HCT116 (cell line): ENCODE results near the gene ITPR1. TPM values are rescaled to one million over a fixed set of nuclear protein-coding genes. Genes with fewer than 3 reads are reported as not detected.

Experiments
- ATAC-seq: fragments of 200-7000 bp; cut with Tn5 transposase; 2 replicates; pipeline ENCODE4 v1.9.1; 2020; ENCODE audit warnings: mild to moderate bottlenecking, moderate library complexity
- BruUV-seq: library from RNA; stranded (reverse); fragments of 400-500 nt; replicated peaks from 2 replicates; lab custom pipeline; 2021; lab: Mats Ljungman, UMichigan
- CTCF ChIA-PET: fragments of 300-600 bp; sonication (Branson Sonifier 250); formaldehyde crosslinking; loops from one replicate; lab custom pipeline; 2021; ENCODE audit warnings: antibody characterized with exemption; lab: Charles Lee
- POLR2A ChIA-PET: fragments of 300-600, 350-600 bp; sonication (Branson Sonifier 250); formaldehyde crosslinking; loops from one replicate; lab custom pipeline; 2021; ENCODE audit warnings: antibody characterized with exemption; lab: Charles Lee
- RAD21 ChIA-PET, 2 experiments: fragments of 300-600 bp; sonication (Branson Sonifier 250); formaldehyde crosslinking; loops; one replicate each; lab custom pipeline; 2023; ENCODE audit warnings: low total read pairs in 2 of 2; ENCODE audit not compliant: uncharacterized antibody in 2 of 2, unreplicated experiment in 2 of 2, low non-redundant PET in 1 of 2; lab: Charles Lee
- DNase-seq: peaks from one replicate; pipeline ENCODE4 v3.0.0-alpha.2; 2010; ENCODE audit warnings: low read depth, low spot score
- H2AFZ ChIP-seq: fragments of 200-600 bp; shearing (Covaris generic), sonication (generic); 2 replicates; pipeline ENCODE4 v1.6.1; 2017; ENCODE audit warnings: low read depth, mixed run types, mixed read lengths, antibody characterized with exemption, low read length; ENCODE audit not compliant: poor library complexity, severe bottlenecking
- H3K27ac ChIP-seq: 2 replicates; pipeline ENCODE4 v1.5.1; 2012; ENCODE audit warnings: low read depth, low read length
- H3K27me3 ChIP-seq: fragments of 200-600 bp; sonication (generic); 2 replicates; pipeline ENCODE4 v1.6.1; 2016; ENCODE audit warnings: mixed run types, low read length, mixed read lengths; ENCODE audit not compliant: insufficient read depth
- H3K36me3 ChIP-seq, 2 experiments: fragments of 200-500 bp in 1 of 2; fragments of 200-600 bp in 1 of 2; sonication (Bioruptor generic) in 1 of 2; sonication (generic) in 1 of 2; 2 replicates each; pipeline versions ENCODE4 v1.5.1 to v1.6.1; 2014 to 2016; ENCODE audit warnings: low read length in 2 of 2, inconsistent platforms in 1 of 2, mixed read lengths in 1 of 2, mixed run types in 1 of 2; ENCODE audit not compliant: insufficient read depth in 2 of 2, control insufficient read depth in 1 of 2
- H3K4me1 ChIP-seq, 2 experiments: fragments of 200-600 bp in 1 of 2; sonication (generic) in 1 of 2; 2 replicates each; pipeline versions ENCODE4 v1.5.1 to v1.6.1; 2012 to 2017; ENCODE audit warnings: low read length in 2 of 2, inconsistent platforms in 1 of 2, mild to moderate bottlenecking in 1 of 2, mixed read lengths in 1 of 2, mixed run types in 1 of 2, moderate library complexity in 1 of 2; ENCODE audit not compliant: insufficient read depth in 2 of 2, control insufficient read depth in 1 of 2
- H3K4me2 ChIP-seq: fragments of 200-600 bp; sonication (generic); 2 replicates; pipeline ENCODE4 v1.6.1; 2017; ENCODE audit warnings: mixed run types, low read length, mixed read lengths
- H3K4me3 ChIP-seq, 2 experiments: fragments of 200-600 bp in 1 of 2; sonication (generic) in 1 of 2; replicated peaks in 1 of 2; 2 replicates each; pipeline ENCODE4 v1.5.1; 2011 to 2016; ENCODE audit warnings: low read length in 2 of 2, control low read depth in 1 of 2, low read depth in 1 of 2, mild to moderate bottlenecking in 1 of 2, mixed read lengths in 1 of 2, mixed run types in 1 of 2
- H3K79me2 ChIP-seq: fragments of 200-600 bp; sonication (generic); 2 replicates; pipeline ENCODE4 v1.6.1; 2017; ENCODE audit warnings: mild to moderate bottlenecking, mixed run types, low read length, moderate library complexity, mixed read lengths; ENCODE audit not compliant: insufficient read depth
- H3K9ac ChIP-seq: fragments of 200-600 bp; sonication (generic); 2 replicates; pipeline ENCODE4 v1.6.1; 2016; ENCODE audit warnings: low read length, mixed read lengths
- H3K9me2 ChIP-seq: fragments of 200-600 bp; sonication (generic), shearing (Covaris generic); 2 replicates; pipeline ENCODE4 v1.6.1; 2017; ENCODE audit warnings: mixed run types, mild to moderate bottlenecking, moderate library complexity; ENCODE audit not compliant: insufficient read depth
- H3K9me3 ChIP-seq, 2 experiments: fragments of 200-500 bp in 1 of 2; fragments of 200-600 bp in 1 of 2; sonication (Bioruptor generic) in 1 of 2; sonication (generic) in 1 of 2; 2 replicates each; pipeline ENCODE4 v1.6.1; 2014 to 2017; ENCODE audit warnings: low read length in 2 of 2, mixed read lengths in 2 of 2, inconsistent platforms in 1 of 2, low read depth in 1 of 2, mild to moderate bottlenecking in 1 of 2, mixed run types in 1 of 2, moderate library complexity in 1 of 2; ENCODE audit not compliant: control insufficient read depth in 1 of 2, insufficient read depth in 1 of 2
- H4K20me1 ChIP-seq: fragments of 200-600 bp; sonication (generic), shearing (Covaris generic); 2 replicates; pipeline ENCODE4 v1.6.1; 2017; ENCODE audit warnings: mixed run types, mild to moderate bottlenecking, moderate library complexity; ENCODE audit not compliant: insufficient read depth
- CBX3 ChIP-seq: IDR thresholded peaks from 2 replicates; pipeline ENCODE4 v1.6.1; 2012; ENCODE audit warnings: low read depth
- CEBPB ChIP-seq: IDR thresholded peaks from 2 replicates; pipeline ENCODE4 v1.6.1; 2012; ENCODE audit warnings: low read depth
- EGR1 ChIP-seq: IDR thresholded peaks from 2 replicates; pipeline ENCODE4 v1.6.1; 2012; ENCODE audit warnings: low read depth
- EZH2 ChIP-seq: fragments of 200-600 bp; sonication (generic); IDR thresholded peaks from 2 replicates; pipeline ENCODE4 v1.6.1; 2017; ENCODE audit warnings: antibody characterized with exemption, mixed run types
- EZH2phosphoT487 ChIP-seq: fragments of 200-600 bp; IDR thresholded peaks from 2 replicates; pipeline ENCODE4 v1.6.1; 2018; ENCODE audit warnings: antibody characterized with exemption, borderline replicate concordance
- POLR2A ChIP-seq: IDR thresholded peaks from 2 replicates; pipeline ENCODE4 v1.7.0; 2011; ENCODE audit warnings: borderline replicate concordance; ENCODE audit not compliant: insufficient read depth, insufficient read length; ENCODE audit errors: extremely low read depth
- RAD21 ChIP-seq: IDR thresholded peaks from 2 replicates; pipeline ENCODE4 v1.6.1; 2012; ENCODE audit warnings: low read depth, mild to moderate bottlenecking
- SIN3A ChIP-seq: IDR thresholded peaks from 2 replicates; pipeline ENCODE4 v1.6.1; 2012; ENCODE audit warnings: low read depth
- SRF ChIP-seq: IDR thresholded peaks from 2 replicates; pipeline ENCODE4 v1.6.1; 2012; ENCODE audit warnings: low read depth
- TCF7L2 ChIP-seq: IDR thresholded peaks from 2 replicates; pipeline ENCODE4 v1.7.0; 2011; ENCODE audit warnings: borderline replicate concordance, inconsistent platforms; ENCODE audit not compliant: insufficient read depth, insufficient read length; ENCODE audit errors: extremely low read depth
- YY1 ChIP-seq: IDR thresholded peaks from 2 replicates; pipeline ENCODE4 v1.6.1; 2011; ENCODE audit warnings: low read length, low read depth, moderate library complexity, mild to moderate bottlenecking; ENCODE audit not compliant: insufficient replicate concordance; ENCODE audit errors: extremely low read depth
- ZNF274 ChIP-seq: fragments of 200-500 bp; sonication (Bioruptor generic); IDR thresholded peaks from 2 replicates; pipeline ENCODE4 v1.6.1; 2014; ENCODE audit warnings: mild to moderate bottlenecking, low read depth, low read length, inconsistent platforms
- intact Hi-C: fragments of 100-400 bp; cut with micrococcal nuclease; formaldehyde crosslinking; loops from 2 replicates; pipeline ENCODE4 v1.10.0; 2022
- total RNA-seq: library from RNA; stranded (reverse); gene quantifications from one replicate; pipeline ENCODE4 v1.2.1, GENCODE V29; 2021; ENCODE audit not compliant: unreplicated experiment
- TF ChIP-seq, protein P1 (sequence below): IDR thresholded peaks from 2 replicates; pipeline ENCODE4 v1.6.1; 2012; ENCODE audit warnings: low read depth
- TF ChIP-seq, protein P2 (sequence below): IDR thresholded peaks from 2 replicates; pipeline ENCODE4 v1.6.1; 2011; ENCODE audit warnings: mild to moderate bottlenecking, low read length, moderate library complexity; ENCODE audit not compliant: insufficient replicate concordance; ENCODE audit errors: extremely low read depth
- TF ChIP-seq, protein P3 (sequence below): IDR thresholded peaks from 2 replicates; pipeline ENCODE4 v1.6.1; 2012
- TF ChIP-seq, protein P4 (sequence below), 3 experiments: fragments of 200-600 bp in 1 of 3; sonication (generic) in 1 of 3; IDR thresholded peaks in 2 of 3; conservative IDR thresholded peaks in 1 of 3; 2 replicates each; pipeline ENCODE4 v1.5.1; 2012 to 2017; ENCODE audit warnings: low read depth in 2 of 3, low read length in 2 of 3, antibody characterized with exemption in 1 of 3, borderline replicate concordance in 1 of 3, control low read depth in 1 of 3, mild to moderate bottlenecking in 1 of 3, mixed read lengths in 1 of 3, mixed run types in 1 of 3, moderate library complexity in 1 of 3; ENCODE audit not compliant: insufficient read depth in 1 of 3
- TF ChIP-seq, protein P5 (sequence below): IDR thresholded peaks from 2 replicates; pipeline ENCODE4 v1.6.1; 2012

The ITPR1 gene
- total RNA-seq, 1 experiment from 2014 or later, result 9.2 TPM

- no peak overlapping the region for H3K4me2 ChIP-seq
- no peaks in the 10 kb centered on the region for H4K20me1 ChIP-seq
- no peak overlapping the region for H2AFZ ChIP-seq
- H3K36me3 ChIP-seq, result no peaks in the 10 kb centered on the region
- DNase-seq, result no peak
- no peak overlapping the region for H3K9ac ChIP-seq
- CTCF ChIA-PET, result no interaction called here
- no peaks in the 10 kb centered on the region for H3K79me2 ChIP-seq
- H3K9me3 ChIP-seq, result peaks cover 4 to 8% of the 10 kb centered on the region in 2 experiments; a peak in 1 of 4 replicates
- H3K27ac ChIP-seq, result no peak overlapping the region
- TF ChIP-seq EZH2 (no peak), CEBPB (no peak), ZNF274 (no peak), RAD21 (no peak), CBX3 (no peak), EGR1 (no peak), YY1 (no peak), TCF7L2 (no peak), POLR2A (no peak), EZH2phosphoT487 (no peak), SRF (no peak), SIN3A (no peak)
- TF ChIP-seq, protein P1, sequence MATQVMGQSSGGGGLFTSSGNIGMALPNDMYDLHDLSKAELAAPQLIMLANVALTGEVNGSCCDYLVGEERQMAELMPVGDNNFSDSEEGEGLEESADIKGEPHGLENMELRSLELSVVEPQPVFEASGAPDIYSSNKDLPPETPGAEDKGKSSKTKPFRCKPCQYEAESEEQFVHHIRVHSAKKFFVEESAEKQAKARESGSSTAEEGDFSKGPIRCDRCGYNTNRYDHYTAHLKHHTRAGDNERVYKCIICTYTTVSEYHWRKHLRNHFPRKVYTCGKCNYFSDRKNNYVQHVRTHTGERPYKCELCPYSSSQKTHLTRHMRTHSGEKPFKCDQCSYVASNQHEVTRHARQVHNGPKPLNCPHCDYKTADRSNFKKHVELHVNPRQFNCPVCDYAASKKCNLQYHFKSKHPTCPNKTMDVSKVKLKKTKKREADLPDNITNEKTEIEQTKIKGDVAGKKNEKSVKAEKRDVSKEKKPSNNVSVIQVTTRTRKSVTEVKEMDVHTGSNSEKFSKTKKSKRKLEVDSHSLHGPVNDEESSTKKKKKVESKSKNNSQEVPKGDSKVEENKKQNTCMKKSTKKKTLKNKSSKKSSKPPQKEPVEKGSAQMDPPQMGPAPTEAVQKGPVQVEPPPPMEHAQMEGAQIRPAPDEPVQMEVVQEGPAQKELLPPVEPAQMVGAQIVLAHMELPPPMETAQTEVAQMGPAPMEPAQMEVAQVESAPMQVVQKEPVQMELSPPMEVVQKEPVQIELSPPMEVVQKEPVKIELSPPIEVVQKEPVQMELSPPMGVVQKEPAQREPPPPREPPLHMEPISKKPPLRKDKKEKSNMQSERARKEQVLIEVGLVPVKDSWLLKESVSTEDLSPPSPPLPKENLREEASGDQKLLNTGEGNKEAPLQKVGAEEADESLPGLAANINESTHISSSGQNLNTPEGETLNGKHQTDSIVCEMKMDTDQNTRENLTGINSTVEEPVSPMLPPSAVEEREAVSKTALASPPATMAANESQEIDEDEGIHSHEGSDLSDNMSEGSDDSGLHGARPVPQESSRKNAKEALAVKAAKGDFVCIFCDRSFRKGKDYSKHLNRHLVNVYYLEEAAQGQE, result no peak
- TF ChIP-seq, protein P2, sequence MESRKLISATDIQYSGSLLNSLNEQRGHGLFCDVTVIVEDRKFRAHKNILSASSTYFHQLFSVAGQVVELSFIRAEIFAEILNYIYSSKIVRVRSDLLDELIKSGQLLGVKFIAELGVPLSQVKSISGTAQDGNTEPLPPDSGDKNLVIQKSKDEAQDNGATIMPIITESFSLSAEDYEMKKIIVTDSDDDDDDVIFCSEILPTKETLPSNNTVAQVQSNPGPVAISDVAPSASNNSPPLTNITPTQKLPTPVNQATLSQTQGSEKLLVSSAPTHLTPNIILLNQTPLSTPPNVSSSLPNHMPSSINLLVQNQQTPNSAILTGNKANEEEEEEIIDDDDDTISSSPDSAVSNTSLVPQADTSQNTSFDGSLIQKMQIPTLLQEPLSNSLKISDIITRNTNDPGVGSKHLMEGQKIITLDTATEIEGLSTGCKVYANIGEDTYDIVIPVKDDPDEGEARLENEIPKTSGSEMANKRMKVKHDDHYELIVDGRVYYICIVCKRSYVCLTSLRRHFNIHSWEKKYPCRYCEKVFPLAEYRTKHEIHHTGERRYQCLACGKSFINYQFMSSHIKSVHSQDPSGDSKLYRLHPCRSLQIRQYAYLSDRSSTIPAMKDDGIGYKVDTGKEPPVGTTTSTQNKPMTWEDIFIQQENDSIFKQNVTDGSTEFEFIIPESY, result no peak
- TF ChIP-seq, protein P3, sequence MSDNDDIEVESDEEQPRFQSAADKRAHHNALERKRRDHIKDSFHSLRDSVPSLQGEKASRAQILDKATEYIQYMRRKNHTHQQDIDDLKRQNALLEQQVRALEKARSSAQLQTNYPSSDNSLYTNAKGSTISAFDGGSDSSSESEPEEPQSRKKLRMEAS, result no peak
- TF ChIP-seq, protein P4, sequence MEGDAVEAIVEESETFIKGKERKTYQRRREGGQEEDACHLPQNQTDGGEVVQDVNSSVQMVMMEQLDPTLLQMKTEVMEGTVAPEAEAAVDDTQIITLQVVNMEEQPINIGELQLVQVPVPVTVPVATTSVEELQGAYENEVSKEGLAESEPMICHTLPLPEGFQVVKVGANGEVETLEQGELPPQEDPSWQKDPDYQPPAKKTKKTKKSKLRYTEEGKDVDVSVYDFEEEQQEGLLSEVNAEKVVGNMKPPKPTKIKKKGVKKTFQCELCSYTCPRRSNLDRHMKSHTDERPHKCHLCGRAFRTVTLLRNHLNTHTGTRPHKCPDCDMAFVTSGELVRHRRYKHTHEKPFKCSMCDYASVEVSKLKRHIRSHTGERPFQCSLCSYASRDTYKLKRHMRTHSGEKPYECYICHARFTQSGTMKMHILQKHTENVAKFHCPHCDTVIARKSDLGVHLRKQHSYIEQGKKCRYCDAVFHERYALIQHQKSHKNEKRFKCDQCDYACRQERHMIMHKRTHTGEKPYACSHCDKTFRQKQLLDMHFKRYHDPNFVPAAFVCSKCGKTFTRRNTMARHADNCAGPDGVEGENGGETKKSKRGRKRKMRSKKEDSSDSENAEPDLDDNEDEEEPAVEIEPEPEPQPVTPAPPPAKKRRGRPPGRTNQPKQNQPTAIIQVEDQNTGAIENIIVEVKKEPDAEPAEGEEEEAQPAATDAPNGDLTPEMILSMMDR (IDR thresholded peaks at IDR 0.05 in 2 of 3, conservative IDR thresholded peaks at IDR 0.05 in 1 of 3; ENCODE audit: borderline replicate concordance in 1 of 3, insufficient read depth in 1 of 3, low read depth in 2 of 3, low read length in 2 of 3), result no peak
- TF ChIP-seq, protein P5, sequence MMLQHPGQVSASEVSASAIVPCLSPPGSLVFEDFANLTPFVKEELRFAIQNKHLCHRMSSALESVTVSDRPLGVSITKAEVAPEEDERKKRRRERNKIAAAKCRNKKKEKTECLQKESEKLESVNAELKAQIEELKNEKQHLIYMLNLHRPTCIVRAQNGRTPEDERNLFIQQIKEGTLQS, result no peak
- TF ChIP-seq, all 23 proteins: peak for 0
- RAD21 ChIA-PET, result no interaction called here
- Histone ChIP-seq H3K27me3 (no peaks in the 10 kb centered on the region), H3K4me1 (no peaks in the 10 kb centered on the region), H3K9me2 (no peaks in the 10 kb centered on the region), H3K4me3 (no peak overlapping the region)
- intact Hi-C loops, result no loop called here
- POLR2A ChIA-PET, result no interaction called here
- no TSS peak for BruUV-seq
- ATAC-seq, result no peak
Measured at GRCh38 chr3:4765212-4765611, 272.1 kb downstream of the ITPR1 start.
